HEK293T (cell line): Measurements from ENCODE around the gene TXLNB.

Experiments
- CTCF ChIA-PET: fragments of 350-600 bp; formaldehyde crosslinking; extraction: SDS; loops from one replicate; lab custom pipeline; 2021; ENCODE audit warnings: antibody characterized with exemption, inconsistent platforms; lab: Yijun Ruan, JAX
- POLR2A ChIA-PET: fragments of 350-600 bp; formaldehyde crosslinking; extraction: SDS; loops from one replicate; lab custom pipeline; 2020; ENCODE audit warnings: antibody characterized with exemption, inconsistent platforms; lab: Yijun Ruan, JAX
- DNase-seq: peaks from one replicate; pipeline ENCODE4 v3.0.0; 2012; ENCODE audit warnings: mixed read lengths; ENCODE audit errors: extremely low spot score
- ARNT ChIP-seq: fragments of 450-650 bp; IDR thresholded peaks from 2 replicates; pipeline ENCODE4 v1.6.1; 2017; ENCODE audit warnings: mild to moderate bottlenecking
- BHLHE40 ChIP-seq: fragments of 450-650 bp; IDR thresholded peaks from 2 replicates; pipeline ENCODE4 v1.6.1; 2016; ENCODE audit warnings: mild to moderate bottlenecking, moderate library complexity, borderline replicate concordance
- CTBP1 ChIP-seq: fragments of 450-650 bp; IDR thresholded peaks from 2 replicates; pipeline ENCODE4 v1.6.1; 2016; ENCODE audit warnings: borderline replicate concordance
- ELF4 ChIP-seq: fragments of 450-650 bp; IDR thresholded peaks from 2 replicates; pipeline ENCODE4 v1.6.1; 2017; ENCODE audit warnings: antibody characterized with exemption
- FOXA1 ChIP-seq: fragments of 450-650 bp; IDR thresholded peaks from 2 replicates; pipeline ENCODE4 v1.6.1; 2016; ENCODE audit warnings: mild to moderate bottlenecking
- FOXK2 ChIP-seq: fragments of 450-650 bp; IDR thresholded peaks from 2 replicates; pipeline ENCODE4 v1.6.1; 2016; ENCODE audit warnings: mild to moderate bottlenecking
- FOXM1 ChIP-seq: fragments of 450-650 bp; IDR thresholded peaks from 2 replicates; pipeline ENCODE4 v1.6.1; 2017; ENCODE audit warnings: mild to moderate bottlenecking, borderline replicate concordance
- HDGF ChIP-seq: fragments of 450-650 bp; IDR thresholded peaks from 2 replicates; pipeline ENCODE4 v1.6.1; 2017; ENCODE audit warnings: antibody characterized with exemption, borderline replicate concordance
- L3MBTL2 ChIP-seq: fragments of 450-650 bp; conservative IDR thresholded peaks from 2 replicates; pipeline ENCODE4 v1.6.1; 2016; ENCODE audit warnings: mild to moderate bottlenecking
- LEF1 ChIP-seq: fragments of 450-650 bp; IDR thresholded peaks from 2 replicates; pipeline ENCODE4 v1.6.1; 2017; ENCODE audit warnings: mild to moderate bottlenecking, borderline replicate concordance
- NFRKB ChIP-seq: fragments of 450-650 bp; IDR thresholded peaks from 2 replicates; pipeline ENCODE4 v1.6.1; 2016; ENCODE audit warnings: mild to moderate bottlenecking, moderate library complexity
- PKNOX1 ChIP-seq: fragments of 450-650 bp; IDR thresholded peaks from 2 replicates; pipeline ENCODE4 v1.6.1; 2016
- SP1 ChIP-seq: fragments of 450-650 bp; IDR thresholded peaks from 2 replicates; pipeline ENCODE4 v1.6.1; 2017
- SUZ12 ChIP-seq: fragments of 450-650 bp; IDR thresholded peaks from 2 replicates; pipeline ENCODE4 v1.6.1; 2016; ENCODE audit warnings: mild to moderate bottlenecking
- TARDBP ChIP-seq: fragments of 450-650 bp; IDR thresholded peaks from 2 replicates; pipeline ENCODE4 v1.6.1; 2016
- ZNF384 ChIP-seq: fragments of 450-650 bp; IDR thresholded peaks from 2 replicates; pipeline ENCODE4 v1.6.1; 2016

Gene TXLNB

GRCh38 chr6:139291813-139292619 lies at the start of gene TXLNB:
Gene TXLNB, minus strand, starts transcription at chr6:139291998. Its CDS starts 3,099 bp downstream, at chr6:139288899.
- TF ChIP-seq SUZ12 (no peak), CTBP1 (0 out of 2 replicates have a peak, but pooled peaks have one; percentile 4), SP1 (no peak), L3MBTL2 (peak; percentile 73), ARNT (no peak), ZNF384 (no peak), FOXA1 (no peak), TARDBP (no peak), HDGF (no peak)
- POLR2A ChIA-PET = interaction anchor here (1.0 kb wide), 1 partner anchor 10 kb away, joined by 3 read pairs; no protein-coding TSS in a partner anchor
- CTCF ChIA-PET = interaction anchor here (0.7 to 0.8 kb wide), 2 partner anchors 13 to 148 kb away, joined by 3 read pairs; no protein-coding TSS in a partner anchor
- peak; percentile 57 for DNase-seq

- ChIA-PET CTCF (interaction anchor here (0.6 kb wide), 1 partner anchor 95 kb away, joined by 6 read pairs; no protein-coding TSS in a partner anchor), POLR2A (no interaction called here)
- TF ChIP-seq FOXM1 (no peak), SP1 (no peak), BHLHE40 (no peak), FOXK2 (no peak), SUZ12 (no peak), ELF4 (no peak), L3MBTL2 (no peak), CTBP1 (no peak), HDGF (no peak), PKNOX1 (no peak), ARNT (no peak), NFRKB (no peak), TARDBP (no peak), ZNF384 (no peak), FOXA1 (no peak), LEF1 (no peak)
- DNase-seq = no peak
Observed at GRCh38 chr6:139341060-139341459, 49.3 kb upstream of the TXLNB start.

- CTCF ChIA-PET = no interaction called here
- no peak for DNase-seq
- TF ChIP-seq PKNOX1 (no peak), LEF1 (no peak), SP1 (no peak), CTBP1 (no peak), TARDBP (no peak), ZNF384 (no peak), HDGF (no peak), SUZ12 (no peak), ARNT (no peak), ELF4 (no peak), L3MBTL2 (no peak), BHLHE40 (no peak), FOXK2 (no peak), NFRKB (no peak)
- POLR2A ChIA-PET = no interaction called here
Observed at GRCh38 chr6:139338795-139339194, 47.0 kb upstream of the TXLNB start.

GRCh38 chr6:139337830-139338229 lies 46.0 kb upstream of the TXLNB start:
- CTCF ChIA-PET = interaction anchor here (0.7 kb wide), 1 partner anchor 66 kb away, joined by 3 read pairs; no protein-coding TSS in a partner anchor
- no peak for TF ChIP-seq NFRKB
- no peak for TF ChIP-seq TARDBP
- POLR2A ChIA-PET = no interaction called here
- no peak for DNase-seq

- CTCF ChIA-PET = no interaction called here
- POLR2A ChIA-PET = no interaction called here
- no peak for DNase-seq
- no peak for TF ChIP-seq L3MBTL2
Observed at GRCh38 chr6:139337001-139337400, 45.2 kb upstream of the TXLNB start.

GRCh38 chr6:139336488-139336887 lies 44.7 kb upstream of the TXLNB start:
- TF ChIP-seq L3MBTL2 = no peak
- no peak for TF ChIP-seq HDGF
- TF ChIP-seq SUZ12 = no peak
- no peak for TF ChIP-seq ARNT
- TF ChIP-seq FOXM1 = no peak
- no peak for TF ChIP-seq ELF4
- no peak for TF ChIP-seq LEF1
- TF ChIP-seq CTBP1 = no peak
- TF ChIP-seq NFRKB = no peak
- no peak for TF ChIP-seq FOXA1
- no peak for TF ChIP-seq TARDBP
- TF ChIP-seq SP1 = no peak
- TF ChIP-seq PKNOX1 = no peak
- TF ChIP-seq ZNF384 = no peak
- no peak for TF ChIP-seq BHLHE40
- TF ChIP-seq FOXK2 = no peak
- ChIA-PET CTCF (interaction anchor here (0.6 to 0.7 kb wide), 2 partner anchors 14 to 308 kb away, joined by 4 to 9 read pairs; no protein-coding TSS in a partner anchor), POLR2A (no interaction called here)
- DNase-seq = no peak
